Endothelial cell (in vitro differentiated cells): ENCODE data around the gene VWA1. TPM values are rescaled to one million over a fixed set of nuclear protein-coding genes. Genes with fewer than 3 reads are reported as not detected.
"Not testable (repeated sequence)": the region's sequence is repeated elsewhere in the genome, so short reads cannot be mapped to it uniquely, and the experiment has no call there.

Experiments
- DNase-seq: peaks from one replicate; pipeline ENCODE4 v3.0.0; 2021; ENCODE audit warnings: low spot score
- H3K27ac Mint-ChIP-seq: one replicate; pipeline ENCODE4 v1.8.0; 2021; ENCODE audit warnings: mixed read lengths, inconsistent platforms; ENCODE audit not compliant: unreplicated experiment
- H3K27me3 Mint-ChIP-seq: one replicate; pipeline ENCODE4 v1.8.0; 2021; ENCODE audit warnings: mild to moderate bottlenecking, moderate library complexity, mixed read lengths, inconsistent platforms; ENCODE audit not compliant: unreplicated experiment
- H3K36me3 Mint-ChIP-seq: one replicate; pipeline ENCODE4 v1.8.0; 2021; ENCODE audit warnings: mild to moderate bottlenecking, low read depth, mixed read lengths, inconsistent platforms; ENCODE audit not compliant: unreplicated experiment
- H3K4me1 Mint-ChIP-seq: one replicate; pipeline ENCODE4 v1.8.0; 2021; ENCODE audit warnings: mild to moderate bottlenecking, mixed read lengths, inconsistent platforms; ENCODE audit not compliant: unreplicated experiment
- H3K4me3 Mint-ChIP-seq: one replicate; pipeline ENCODE4 v1.8.0; 2021; ENCODE audit warnings: mild to moderate bottlenecking, mixed read lengths, inconsistent platforms; ENCODE audit not compliant: unreplicated experiment
- H3K9me3 Mint-ChIP-seq: one replicate; pipeline ENCODE4 v1.8.0; 2021; ENCODE audit warnings: mixed read lengths, inconsistent platforms; ENCODE audit not compliant: unreplicated experiment
- total RNA-seq: library from RNA; stranded (reverse); fragmentation: NEBNext Ultra II Directional; extraction: Animal tissue kit (Norgen Biotek cat#: 25700); gene quantifications from one replicate; pipeline ENCODE4 v1.2.1, GENCODE V29; 2021; ENCODE audit not compliant: unreplicated experiment
- TF ChIP-seq, protein P1 (sequence below): fragments of 200-600 bp; sonication (generic); IDR thresholded peaks from one replicate; pipeline ENCODE4 v1.5.0; 2021; ENCODE audit warnings: antibody characterized with exemption; ENCODE audit not compliant: unreplicated experiment

The VWA1 gene
- total RNA-seq, 1 donor from 2014 or later, result 34.2 TPM

DNA sequence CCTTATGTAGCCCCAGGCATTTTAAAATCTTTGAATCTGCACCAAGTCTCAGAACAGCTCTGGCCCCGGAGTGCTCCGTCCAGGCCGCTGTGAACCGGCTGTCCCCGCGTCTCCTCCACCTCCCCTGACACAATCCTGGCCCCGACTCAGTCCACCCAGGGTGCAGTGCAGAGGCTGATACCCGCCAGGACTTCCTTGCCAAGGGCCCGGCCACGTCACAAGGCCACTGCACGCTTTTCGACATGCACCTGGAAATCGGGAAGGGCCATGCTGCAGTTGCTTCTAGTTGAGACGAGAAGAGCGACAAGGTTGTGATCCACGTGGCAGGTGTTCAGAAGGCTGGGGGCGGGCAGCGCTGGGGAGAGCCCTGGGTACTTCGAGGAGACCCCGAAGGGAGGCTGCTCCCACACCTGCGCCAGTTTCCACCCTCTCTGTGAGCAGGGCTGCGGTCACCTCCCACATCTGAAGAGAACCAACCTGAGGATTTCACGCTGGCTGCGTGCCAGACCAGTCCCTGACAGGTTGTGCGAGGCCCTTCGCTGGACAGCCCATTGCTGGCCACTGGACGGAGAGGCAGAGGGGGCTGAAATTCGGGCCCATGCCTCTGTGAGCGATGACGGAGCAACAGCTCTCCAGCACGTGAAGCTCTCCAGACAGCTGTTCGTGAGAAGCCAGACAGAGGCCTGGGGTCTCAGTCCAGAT is 6.7 kb downstream of the VWA1 start:
- TF ChIP-seq, protein P1, sequence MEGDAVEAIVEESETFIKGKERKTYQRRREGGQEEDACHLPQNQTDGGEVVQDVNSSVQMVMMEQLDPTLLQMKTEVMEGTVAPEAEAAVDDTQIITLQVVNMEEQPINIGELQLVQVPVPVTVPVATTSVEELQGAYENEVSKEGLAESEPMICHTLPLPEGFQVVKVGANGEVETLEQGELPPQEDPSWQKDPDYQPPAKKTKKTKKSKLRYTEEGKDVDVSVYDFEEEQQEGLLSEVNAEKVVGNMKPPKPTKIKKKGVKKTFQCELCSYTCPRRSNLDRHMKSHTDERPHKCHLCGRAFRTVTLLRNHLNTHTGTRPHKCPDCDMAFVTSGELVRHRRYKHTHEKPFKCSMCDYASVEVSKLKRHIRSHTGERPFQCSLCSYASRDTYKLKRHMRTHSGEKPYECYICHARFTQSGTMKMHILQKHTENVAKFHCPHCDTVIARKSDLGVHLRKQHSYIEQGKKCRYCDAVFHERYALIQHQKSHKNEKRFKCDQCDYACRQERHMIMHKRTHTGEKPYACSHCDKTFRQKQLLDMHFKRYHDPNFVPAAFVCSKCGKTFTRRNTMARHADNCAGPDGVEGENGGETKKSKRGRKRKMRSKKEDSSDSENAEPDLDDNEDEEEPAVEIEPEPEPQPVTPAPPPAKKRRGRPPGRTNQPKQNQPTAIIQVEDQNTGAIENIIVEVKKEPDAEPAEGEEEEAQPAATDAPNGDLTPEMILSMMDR, result no peak
- peaks cover 4% of the 10 kb centered on the region for H3K36me3 Mint-ChIP-seq
- no peaks in the 10 kb centered on the region for H3K9me3 Mint-ChIP-seq
- H3K4me1 Mint-ChIP-seq, result no peaks in the 10 kb centered on the region
- no peak for DNase-seq
- no peak overlapping the region for H3K27ac Mint-ChIP-seq
- H3K27me3 Mint-ChIP-seq, result no peaks in the 10 kb centered on the region
- no peak overlapping the region for H3K4me3 Mint-ChIP-seq

DNA sequence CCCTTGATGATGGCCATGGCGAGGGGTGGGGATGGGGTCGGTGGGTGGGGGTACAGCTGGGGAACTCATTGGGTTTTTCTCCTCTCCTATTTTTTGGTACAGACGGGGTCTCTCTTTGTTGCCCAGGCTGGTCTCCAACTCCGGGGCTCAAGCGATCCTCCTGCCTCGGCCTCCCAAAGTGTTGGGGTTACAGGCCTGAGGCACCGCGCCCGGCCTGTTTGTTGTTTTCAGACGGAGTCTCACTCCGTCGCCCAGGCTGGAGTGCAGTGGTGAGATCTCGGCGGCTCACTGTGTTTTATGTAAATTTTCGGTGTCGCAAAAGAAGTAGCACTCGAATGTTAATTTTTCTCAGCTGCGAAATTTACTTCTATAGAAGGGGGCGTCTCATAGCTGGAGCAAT is 11.1 kb downstream of the VWA1 start:
- not testable (repeated sequence) for H3K4me1 Mint-ChIP-seq, H3K4me3 Mint-ChIP-seq, H3K9me3 Mint-ChIP-seq, H3K27me3 Mint-ChIP-seq, DNase-seq, H3K36me3 Mint-ChIP-seq, H3K27ac Mint-ChIP-seq

DNA sequence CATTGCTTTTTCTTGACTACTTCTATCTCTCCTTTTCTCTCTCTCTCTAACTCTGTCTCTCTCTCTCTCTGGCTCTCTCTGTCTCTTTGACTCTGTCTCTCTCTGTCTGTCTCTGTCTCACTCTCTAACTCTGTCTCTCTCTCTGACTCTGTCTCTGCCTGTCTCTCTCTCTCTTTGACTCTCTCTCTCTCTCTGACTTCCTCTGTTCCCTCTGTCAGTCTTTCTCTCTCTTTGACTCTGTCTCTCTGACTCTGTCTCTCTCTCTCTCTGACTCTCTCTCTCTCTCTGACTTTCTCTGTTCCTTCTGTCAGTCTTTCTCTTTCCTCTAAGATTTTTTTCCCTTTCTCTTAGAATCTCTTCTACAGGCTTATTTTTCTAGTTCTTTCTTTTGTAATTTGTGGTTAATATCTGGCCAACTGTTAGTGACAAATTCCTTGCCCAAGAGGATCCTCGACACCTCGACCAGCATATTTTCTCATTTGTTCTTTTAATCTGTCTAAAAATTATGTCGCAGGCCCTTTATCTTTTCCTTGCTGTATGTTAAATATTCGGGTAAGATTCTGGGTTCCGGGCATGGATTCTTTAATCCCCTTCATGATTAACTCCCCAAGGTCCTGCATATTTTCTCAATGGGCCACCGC is 13.7 kb downstream of the VWA1 start, which contains the start of gene ATAD3C:
ATAD3C (plus strand) TSS at position 591 of the 641 bp plus-strand sequence. CDS start 995 bp downstream, outside the sequence.
- DNase-seq, result no peak
- H3K4me1 Mint-ChIP-seq, result peaks cover 6% of the 10 kb centered on the region
- no peaks in the 10 kb centered on the region for H3K36me3 Mint-ChIP-seq
- H3K9me3 Mint-ChIP-seq, result no peaks in the 10 kb centered on the region
- TF ChIP-seq, protein P1, result no peak
- H3K27me3 Mint-ChIP-seq, result peaks cover 2% of the 10 kb centered on the region
- H3K27ac Mint-ChIP-seq, result no peak within 1 kb of the TSS
- no peak within 1 kb of the TSS for H3K4me3 Mint-ChIP-seq

DNA sequence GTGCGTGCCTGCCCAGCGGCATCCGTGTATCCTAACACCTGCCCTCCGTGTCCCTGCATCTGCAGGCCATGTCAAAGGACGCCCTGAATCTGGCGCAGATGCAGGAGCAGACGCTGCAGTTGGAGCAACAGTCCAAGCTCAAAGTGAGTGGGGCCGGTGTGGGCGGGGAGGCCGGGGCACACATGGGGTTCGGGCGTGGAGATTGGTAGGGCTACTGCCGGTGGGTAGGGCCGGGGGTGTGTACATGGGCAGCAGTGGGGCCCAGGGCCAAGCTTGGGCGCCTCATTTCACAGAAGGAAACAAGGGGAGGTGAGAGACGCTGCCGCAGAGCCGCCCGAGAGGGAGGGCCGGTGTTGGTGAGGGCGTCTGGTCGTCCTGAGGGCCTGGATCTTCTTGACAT is 15.1 kb downstream of the VWA1 start:
- not testable (repeated sequence) for H3K27me3 Mint-ChIP-seq, H3K4me1 Mint-ChIP-seq, H3K9me3 Mint-ChIP-seq, H3K4me3 Mint-ChIP-seq, H3K27ac Mint-ChIP-seq, H3K36me3 Mint-ChIP-seq, DNase-seq

DNA sequence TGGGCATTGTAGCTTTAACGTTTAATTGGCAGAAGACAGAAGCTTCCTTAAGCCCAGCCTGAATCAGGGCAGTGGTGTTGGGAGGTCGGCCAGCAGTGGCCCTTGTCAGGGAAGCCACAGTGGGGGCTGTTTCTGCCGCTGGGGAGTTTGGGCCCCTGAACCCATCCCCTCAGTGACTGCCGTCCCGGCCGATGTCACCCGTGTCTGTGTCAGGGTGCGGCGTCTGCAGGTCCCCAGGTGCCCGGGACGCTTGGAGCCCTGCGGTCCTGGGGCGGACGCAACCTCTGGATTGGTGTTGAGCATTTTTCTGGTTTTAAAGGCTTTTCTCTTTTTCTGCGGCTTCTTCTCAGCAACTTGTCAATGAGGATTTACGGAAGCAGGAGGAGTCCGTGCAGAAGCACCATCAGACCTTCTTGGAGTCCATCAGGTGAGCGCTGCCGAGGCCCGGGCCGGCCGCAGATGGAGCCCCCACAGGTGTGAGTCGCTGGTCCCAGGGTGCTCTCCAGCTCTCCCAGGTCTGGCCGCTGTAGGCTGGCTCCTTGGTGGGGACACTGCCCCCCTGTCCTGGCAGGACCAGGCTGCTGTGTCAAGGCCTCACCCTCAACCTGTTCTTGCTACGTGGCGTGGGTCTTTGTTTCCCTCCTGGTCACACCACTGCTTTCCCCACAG is 16.3 kb downstream of the VWA1 start:
- no peak overlapping the region for H3K27ac Mint-ChIP-seq
- H3K4me3 Mint-ChIP-seq, result no peak overlapping the region
- no peaks in the 10 kb centered on the region for H3K36me3 Mint-ChIP-seq
- no peaks in the 10 kb centered on the region for H3K9me3 Mint-ChIP-seq
- TF ChIP-seq, protein P1, result no peak
- peaks cover 6% of the 10 kb centered on the region for H3K4me1 Mint-ChIP-seq
- no peak for DNase-seq
- peaks cover 2% of the 10 kb centered on the region for H3K27me3 Mint-ChIP-seq

DNA sequence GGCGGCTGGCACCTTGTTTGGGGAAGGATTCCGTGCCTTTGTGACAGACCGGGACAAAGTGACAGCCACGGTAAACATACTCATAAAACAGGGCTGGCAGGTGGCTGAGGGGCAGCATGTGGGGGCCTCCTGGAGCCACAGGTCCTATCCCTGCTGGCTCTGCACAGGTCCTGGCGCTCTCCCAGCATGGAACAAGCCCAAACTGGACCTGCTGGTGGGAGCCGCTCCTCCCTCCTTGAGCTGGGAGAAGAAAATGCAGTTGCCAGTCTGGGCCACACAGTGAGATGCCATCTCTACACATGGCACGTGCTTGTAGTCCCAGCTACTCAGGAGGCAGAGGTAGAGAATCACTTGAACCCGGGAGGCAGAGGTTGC is 16.9 kb downstream of the VWA1 start:
- not testable (repeated sequence) for H3K27me3 Mint-ChIP-seq, H3K4me1 Mint-ChIP-seq

More for the DNA sequence above, 16.9 kb downstream of the VWA1 start:
- not testable (repeated sequence) for H3K9me3 Mint-ChIP-seq, DNase-seq, H3K4me3 Mint-ChIP-seq, H3K36me3 Mint-ChIP-seq, H3K27ac Mint-ChIP-seq
